Stimulated activated CD4-positive, alpha-beta T cell treated with anti-CD3 and anti-CD28 coated beads, Interleukin-2, amount 100 ng/mL, for 4 hours (primary cell): ENCODE results near the gene MGAT5B.
A peak's percentile ranks its signal among the peaks of the same experiment; 100 is the strongest.
"Not testable (repeated sequence)": the region's sequence is repeated elsewhere in the genome, so short reads cannot be mapped to it uniquely, and the experiment has no call there.

Experiments used
- DNase-seq: peaks from one replicate; pipeline ENCODE4 v3.0.0-alpha.2; 2020; ENCODE audit warnings: low read depth

Gene MGAT5B

GRCh38 chr17:76868176-76868668, at the start of gene MGAT5B:
Gene MGAT5B, plus strand, starts transcription at chr17:76868404. Its CDS starts 626 bp downstream, at chr17:76869030.
- peak; percentile 68 for DNase-seq

GRCh38 chr17:76820039-76820438, 48.2 kb upstream of the MGAT5B start:
- DNase-seq: no peak

GRCh38 chr17:76820561-76820960, 47.6 kb upstream of the MGAT5B start:
- DNase-seq: no peak

- no peak for DNase-seq
Observed at GRCh38 chr17:76822184-76822778, 45.9 kb upstream of the MGAT5B start.

GRCh38 chr17:76824093-76824492, 44.1 kb upstream of the MGAT5B start:
- DNase-seq: no peak

- no peak for DNase-seq
Observed at GRCh38 chr17:76826330-76827068, 41.7 kb upstream of the MGAT5B start.

- DNase-seq: no peak
Observed at GRCh38 chr17:76827736-76828135, 40.5 kb upstream of the MGAT5B start.

GRCh38 chr17:76830987-76831715, 37.1 kb upstream of the MGAT5B start:
- no peak for DNase-seq

GRCh38 chr17:76833034-76833644, 35.1 kb upstream of the MGAT5B start:
- DNase-seq: no peak

GRCh38 chr17:76833747-76834146, 34.5 kb upstream of the MGAT5B start:
- no peak for DNase-seq

- DNase-seq: no peak
Observed at GRCh38 chr17:76834870-76835269, 33.3 kb upstream of the MGAT5B start.

GRCh38 chr17:76840443-76840767, 27.8 kb upstream of the MGAT5B start:
- no peak for DNase-seq

GRCh38 chr17:76840884-76841775, 27.1 kb upstream of the MGAT5B start:
- DNase-seq: no peak

GRCh38 chr17:76841776-76842405, 26.3 kb upstream of the MGAT5B start:
- DNase-seq: no peak

GRCh38 chr17:76843068-76843467, 25.1 kb upstream of the MGAT5B start:
- not testable (repeated sequence) for DNase-seq

- DNase-seq: no peak
Observed at GRCh38 chr17:76843703-76844484, 24.3 kb upstream of the MGAT5B start.

- no peak for DNase-seq
Observed at GRCh38 chr17:76844485-76844829, 23.7 kb upstream of the MGAT5B start.

- no peak for DNase-seq
Observed at GRCh38 chr17:76844846-76845245, 23.4 kb upstream of the MGAT5B start.

- DNase-seq: no peak
Observed at GRCh38 chr17:76845541-76846017, 22.6 kb upstream of the MGAT5B start.

GRCh38 chr17:76847031-76847430, 21.2 kb upstream of the MGAT5B start:
- no peak for DNase-seq
